ENCODE measurements around the gene APMAP. TPM values are rescaled to one million over a fixed set of nuclear protein-coding genes. Genes with fewer than 3 reads are reported as not detected.

Gene APMAP
- total RNA-seq, 2 experiments from 2014 or later = 36.7 to 40.0 TPM

DNA sequence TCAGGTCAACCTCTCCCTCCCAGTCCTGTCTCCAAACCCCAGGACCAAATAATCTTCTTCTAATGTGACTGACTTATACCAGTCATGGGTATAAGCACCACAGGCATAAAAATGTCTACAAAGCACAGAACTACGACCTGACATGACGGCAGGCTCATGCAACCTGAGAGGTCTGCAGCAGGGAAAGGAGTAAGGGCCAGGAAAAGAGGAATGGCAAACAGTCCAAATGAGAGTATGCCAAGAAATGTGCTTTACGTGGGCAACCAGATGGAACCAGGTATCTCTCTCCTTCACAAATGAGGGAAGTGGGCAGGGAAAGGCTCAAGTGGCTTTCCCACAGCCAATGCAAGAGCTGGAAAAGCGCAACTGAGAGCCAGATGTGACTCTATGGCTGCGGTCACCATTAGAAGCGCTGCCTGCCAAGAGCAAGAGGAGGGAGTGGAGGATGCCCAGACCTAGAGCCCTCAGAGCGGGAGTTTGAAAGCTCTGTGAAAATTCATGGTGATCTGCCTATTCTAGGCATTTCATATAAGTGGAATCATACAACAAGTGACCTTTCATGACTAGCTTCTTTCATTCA, 6.0 kb downstream of the APMAP start:
- no peak overlapping the region for H3K4me3 Mint-ChIP-seq
- H3K27ac Mint-ChIP-seq = peak overlapping the region; percentile 63
- peaks cover 40% of the 10 kb centered on the region for H3K36me3 Mint-ChIP-seq (ENCODE audit: low read depth)

DNA sequence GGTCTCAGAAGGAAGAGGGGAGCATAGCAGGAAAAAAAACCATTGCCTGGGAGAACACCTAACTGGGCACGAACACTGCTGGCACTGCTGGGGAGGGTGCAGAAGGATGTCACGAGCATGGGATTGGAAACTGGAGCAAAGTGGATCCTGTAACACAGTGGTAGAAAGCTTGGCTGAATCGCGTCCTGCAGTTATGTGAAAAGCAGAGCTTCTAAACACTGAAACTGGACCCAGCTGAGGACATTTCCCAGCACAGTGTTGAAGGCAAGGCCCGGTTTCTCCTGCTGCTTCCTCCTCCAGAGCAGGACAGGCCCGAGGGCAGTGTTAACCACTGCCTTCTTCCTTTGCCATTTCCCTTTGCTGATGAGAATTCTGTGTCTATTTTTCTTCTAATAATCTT, 6.7 kb downstream of the APMAP start:
- Mint-ChIP-seq H3K9me3 (no peaks in the 10 kb centered on the region), H3K27me3 (no peaks in the 10 kb centered on the region), H3K4me3 (no peak overlapping the region), H3K4me1 (ENCODE audit: low read depth) (peaks cover 79% of the 10 kb centered on the region), H3K36me3 (ENCODE audit: low read depth) (peaks cover 45% of the 10 kb centered on the region), H3K27ac (peak overlapping the region; percentile 14)
- intact Hi-C loops (cut with micrococcal nuclease) = no loop called here
- POLR2A ChIA-PET = interaction anchor here (1.6 to 2.2 kb wide), 2 partner anchors 9 to 21 kb away, joined by 3 to 5 read pairs; no protein-coding TSS in a partner anchor
- no peak for TF ChIP-seq CTCF (IDR thresholded peaks at IDR 0.05)
- ATAC-seq (no peak), DNase-seq (no peak)
- CTCF ChIA-PET = interaction anchor here (1.5 to 1.9 kb wide), 2 partner anchors 10 to 55 kb away, joined by 3 to 4 read pairs; no protein-coding TSS in a partner anchor

More for the DNA sequence above, 6.0 kb downstream of the APMAP start:
- intact Hi-C loops (cut with micrococcal nuclease) = no loop called here
- POLR2A ChIA-PET = interaction anchor here (0.9 to 2.2 kb wide), 3 partner anchors 10 to 56 kb away, joined by 3 to 5 read pairs (median 3); no protein-coding TSS in a partner anchor
- TF ChIP-seq CTCF (IDR thresholded peaks at IDR 0.05) = no peak
- ATAC-seq = no peak
- CTCF ChIA-PET = interaction anchor here (1.5 to 1.9 kb wide), 2 partner anchors 9 to 56 kb away, joined by 3 to 4 read pairs; no protein-coding TSS in a partner anchor
- DNase-seq = no peak
- Mint-ChIP-seq H3K9me3 (no peaks in the 10 kb centered on the region), H3K4me1 (ENCODE audit: low read depth) (peaks cover 81% of the 10 kb centered on the region), H3K27me3 (no peaks in the 10 kb centered on the region)

DNA sequence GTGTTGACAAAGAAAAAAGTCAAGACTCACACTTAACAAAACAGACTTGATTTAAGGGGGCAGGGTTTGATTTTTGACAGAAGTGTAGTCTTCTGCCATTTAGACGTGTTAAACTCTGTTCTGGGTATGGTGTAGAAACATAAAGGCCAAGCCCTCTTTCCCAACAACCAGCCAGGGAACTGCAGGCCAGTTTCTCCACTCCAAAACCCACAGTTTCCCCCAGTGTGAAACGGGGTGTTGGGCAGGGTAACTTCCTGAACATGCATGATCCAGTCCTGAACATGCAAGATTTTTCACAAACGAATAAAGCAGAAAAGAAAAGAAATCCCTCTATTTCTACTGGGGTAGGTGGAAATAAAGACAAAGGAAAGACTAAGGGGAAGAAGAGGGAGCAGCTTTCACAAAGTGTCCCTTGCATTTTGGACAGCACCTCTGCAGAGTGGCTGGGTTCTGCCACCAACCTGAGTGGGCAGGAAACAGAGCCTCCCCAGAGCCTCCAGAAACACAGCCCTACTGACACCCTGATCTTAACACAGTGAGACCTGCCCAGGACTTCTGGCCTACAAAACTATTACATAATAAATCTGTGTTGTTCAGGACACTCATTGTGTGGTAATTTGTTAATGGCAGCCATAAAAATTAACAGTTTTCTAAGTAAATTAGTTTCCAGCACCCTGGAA, 7.5 kb downstream of the APMAP start:
- CTCF ChIA-PET = interaction anchor here (1.5 to 2.3 kb wide), 3 partner anchors 9 to 54 kb away, joined by 3 to 8 read pairs (median 4); no protein-coding TSS in a partner anchor
- no peak for TF ChIP-seq CTCF (IDR thresholded peaks at IDR 0.05)
- POLR2A ChIA-PET = interaction anchor here (1.0 to 2.2 kb wide), 3 partner anchors 8 to 261 kb away, joined by 3 to 5 read pairs (median 3); no protein-coding TSS in a partner anchor
- Mint-ChIP-seq H3K27ac (peak overlapping the region; percentile 14), H3K36me3 (ENCODE audit: low read depth) (peaks cover 50% of the 10 kb centered on the region), H3K4me1 (ENCODE audit: low read depth) (peaks cover 73% of the 10 kb centered on the region), H3K4me3 (no peak overlapping the region), H3K27me3 (no peaks in the 10 kb centered on the region), H3K9me3 (no peaks in the 10 kb centered on the region)
- ATAC-seq (no peak), DNase-seq (no peak)
- intact Hi-C loops (cut with micrococcal nuclease) = no loop called here

- H3K27ac Mint-ChIP-seq = no peak overlapping the region
- intact Hi-C loops (cut with micrococcal nuclease) = no loop called here
- ChIA-PET POLR2A (interaction anchor here (1.0 to 1.1 kb wide), 2 partner anchors 24 to 262 kb away, joined by 3 read pairs; no protein-coding TSS in a partner anchor), CTCF (interaction anchor here (1.4 to 2.3 kb wide), 2 partner anchors 10 to 52 kb away, joined by 4 to 8 read pairs; no protein-coding TSS in a partner anchor)
- H3K4me1 Mint-ChIP-seq (ENCODE audit: low read depth) = peaks cover 66% of the 10 kb centered on the region
- ATAC-seq = no peak
- DNase-seq = no peak
- H3K4me3 Mint-ChIP-seq = no peak overlapping the region
- H3K36me3 Mint-ChIP-seq (ENCODE audit: low read depth) = peaks cover 58% of the 10 kb centered on the region
- no peaks in the 10 kb centered on the region for H3K9me3 Mint-ChIP-seq
- H3K27me3 Mint-ChIP-seq = no peaks in the 10 kb centered on the region
- no peak for TF ChIP-seq CTCF (IDR thresholded peaks at IDR 0.05)
Observed at GRCh38 chr20:24983896-24984295, 8.7 kb downstream of the APMAP start.

DNA sequence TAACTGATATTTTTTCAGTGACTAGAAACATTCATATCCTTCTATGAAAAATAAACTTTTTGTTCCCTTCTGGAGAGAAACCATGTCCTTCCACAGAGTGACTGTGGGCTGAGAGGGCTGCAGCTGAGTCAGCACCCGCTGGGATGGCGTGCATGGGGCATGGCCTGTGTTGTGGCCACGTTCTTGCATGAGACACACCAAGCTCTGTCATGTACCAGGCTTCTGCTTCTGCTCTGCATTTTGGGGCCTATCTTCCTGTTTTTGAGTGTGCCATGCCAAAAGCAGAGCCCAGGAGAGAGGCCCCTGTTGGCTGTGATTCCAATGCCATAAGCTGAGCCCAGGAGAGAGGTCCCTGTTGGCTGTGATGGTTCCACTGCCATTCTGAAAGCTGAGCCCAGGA, 10.8 kb downstream of the APMAP start:
- no peaks in the 10 kb centered on the region for H3K27me3 Mint-ChIP-seq
- peaks cover 64% of the 10 kb centered on the region for H3K36me3 Mint-ChIP-seq (ENCODE audit: low read depth)
- TF ChIP-seq CTCF (IDR thresholded peaks at IDR 0.05) = no peak
- ChIA-PET POLR2A (no interaction called here), CTCF (no interaction called here)
- no peak overlapping the region for H3K4me3 Mint-ChIP-seq
- ATAC-seq (peak; percentile 45), DNase-seq (peak; percentile 31)
- H3K27ac Mint-ChIP-seq = peak overlapping the region; percentile 43
- peaks cover 47% of the 10 kb centered on the region for H3K4me1 Mint-ChIP-seq (ENCODE audit: low read depth)
- peaks cover under 1% of the 10 kb centered on the region for H3K9me3 Mint-ChIP-seq
- intact Hi-C loops (cut with micrococcal nuclease) = no loop called here
